ENCODE measurements around the gene LNPEP. TPM values are rescaled to one million over a fixed set of nuclear protein-coding genes. Genes with fewer than 3 reads are reported as not detected.

LNPEP gene
- total and polyA plus RNA-seq, 10 of the 15 experiments (the other 5 are each of a cell fraction or from before 2014, with no cell fraction given): 5.6 to 54.9 (median 25.0) TPM

- TF ChIP-seq BCLAF1 (IDR thresholded peaks at IDR 0.05) (no peak), CREM (IDR thresholded peaks at IDR 0.05; ENCODE audit: low read depth) (peak; percentile 74), FOS (IDR thresholded peaks at IDR 0.05; ENCODE audit: borderline replicate concordance, extremely low read depth, insufficient read length) (no peak), NR2C1 (IDR thresholded peaks at IDR 0.05) (peak; percentile 37), CHD4 (IDR thresholded peaks at IDR 0.05) (no peak), USF1 (IDR thresholded peaks at IDR 0.05; ENCODE audit: borderline replicate concordance, extremely low read length, insufficient read depth, low read depth, low read length) (no peak), PBX3 (IDR thresholded peaks at IDR 0.05; ENCODE audit: insufficient replicate concordance, low read depth, low read length) (peak; percentile 35), NKRF (conservative IDR thresholded peaks at IDR 0.05) (peak; percentile 55), SPI1 (IDR thresholded peaks at IDR 0.05; ENCODE audit: borderline replicate concordance, insufficient read depth, low read depth, low read length) (0 out of 2 replicates have a peak, but pooled peaks have one; percentile 8), IRF4 (IDR thresholded peaks at IDR 0.05; ENCODE audit: low read depth, low read length) (peak; percentile 47; the same call in 1 of the 2 replicates), E2F4 (IDR thresholded peaks at IDR 0.05; ENCODE audit: low read depth, low read length) (no peak), ZNF687 (IDR thresholded peaks at IDR 0.05) (peak; percentile 75), TARDBP (IDR thresholded peaks at IDR 0.05; ENCODE audit: borderline replicate concordance) (no peak; the same call in 1 of the 2 replicates)
These were observed 947 bp upstream of the LNPEP start (continued) for GRCh38 chr5:96934708-96935558.

All from GM12878 (cell line).